KG1 (cell line): Measurements from ENCODE around the gene TRAPPC5.

Source experiments
- DNase-seq: peaks from one replicate; lab custom pipeline; 2025; lab: John Stamatoyannopoulos, UW

Gene TRAPPC5

GRCh38 chr19:7701049-7701653 is 20.5 kb downstream of the TRAPPC5 start:
- no peak for DNase-seq

GRCh38 chr19:7701654-7702457 is 21.2 kb downstream of the TRAPPC5 start, which contains the start of gene FCER2:
TSS of gene FCER2 (minus strand) at chr19:7702131. CDS start at chr19:7699760, 2,371 bp downstream.
- DNase-seq: no peak

GRCh38 chr19:7703332-7703731 is 22.7 kb downstream of the TRAPPC5 start:
- no peak for DNase-seq

- no peak for DNase-seq
These were observed 23.8 kb downstream of the TRAPPC5 start for GRCh38 chr19:7704280-7705060.

DNA sequence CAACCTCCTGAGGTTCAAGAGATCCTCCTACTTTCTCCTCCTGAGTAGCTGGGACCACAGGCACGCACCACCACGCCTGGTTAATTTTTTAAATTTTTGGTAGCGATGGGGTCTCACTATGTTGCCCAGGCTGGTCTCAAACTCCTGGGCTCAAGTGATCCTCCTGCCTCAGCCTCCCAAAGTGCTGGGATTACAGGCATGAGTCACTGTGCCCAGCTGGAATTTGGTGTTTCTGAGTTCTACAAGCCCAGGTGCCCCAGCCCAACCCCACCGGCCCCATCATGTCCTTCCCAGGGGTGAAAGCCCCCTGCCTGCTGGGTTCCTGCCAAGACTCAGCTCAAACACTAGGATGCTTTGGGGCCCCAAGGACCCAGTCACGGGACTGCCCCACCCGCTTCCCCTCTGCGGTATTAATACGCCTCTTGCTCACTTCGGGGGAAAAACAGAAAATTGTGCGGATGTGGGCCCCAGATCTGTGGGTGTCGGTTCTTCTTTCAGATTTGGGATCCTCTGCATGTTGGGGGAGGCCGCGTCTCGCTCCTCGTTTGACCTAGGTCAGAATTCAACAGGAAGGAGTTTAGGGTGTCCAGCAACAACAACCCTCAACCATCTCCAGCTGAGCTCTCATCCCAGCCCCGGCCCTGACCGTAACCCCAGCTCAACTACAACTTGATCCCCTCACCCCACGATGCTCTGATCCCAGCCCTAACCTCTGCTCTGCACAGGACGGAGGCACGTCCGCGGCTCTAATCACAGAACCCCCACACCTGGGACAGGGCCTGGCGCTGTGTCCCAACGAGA is 25.0 kb downstream of the TRAPPC5 start:
- peak; percentile 42 for DNase-seq

GRCh38 chr19:7706188-7706954 is 25.7 kb downstream of the TRAPPC5 start:
- DNase-seq: no peak

DNA sequence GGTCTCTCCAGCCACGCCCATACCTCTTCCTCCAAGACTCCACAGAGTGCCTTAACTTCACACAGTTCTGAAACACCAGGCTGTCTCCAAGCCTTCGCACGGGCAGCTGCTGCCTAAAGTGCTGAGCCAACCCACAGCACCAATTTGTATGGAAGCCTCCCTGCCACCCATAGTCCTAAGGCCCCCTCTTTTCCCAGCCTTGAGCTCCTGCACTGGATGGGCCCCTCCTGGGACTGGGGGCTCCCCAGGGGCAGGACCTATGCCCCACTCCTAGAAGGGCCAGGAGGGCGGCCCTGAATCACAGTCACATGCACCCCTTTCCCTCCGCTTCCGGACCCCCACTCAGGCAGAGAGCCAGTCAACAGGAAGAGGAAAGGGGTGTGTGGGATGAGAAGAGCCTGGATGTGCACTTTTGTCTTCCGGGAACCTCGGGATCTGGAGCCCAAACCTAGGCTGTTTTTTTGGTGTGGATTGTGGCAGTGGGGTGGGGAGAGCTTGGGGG is 26.4 kb downstream of the TRAPPC5 start:
- no peak for DNase-seq

DNA sequence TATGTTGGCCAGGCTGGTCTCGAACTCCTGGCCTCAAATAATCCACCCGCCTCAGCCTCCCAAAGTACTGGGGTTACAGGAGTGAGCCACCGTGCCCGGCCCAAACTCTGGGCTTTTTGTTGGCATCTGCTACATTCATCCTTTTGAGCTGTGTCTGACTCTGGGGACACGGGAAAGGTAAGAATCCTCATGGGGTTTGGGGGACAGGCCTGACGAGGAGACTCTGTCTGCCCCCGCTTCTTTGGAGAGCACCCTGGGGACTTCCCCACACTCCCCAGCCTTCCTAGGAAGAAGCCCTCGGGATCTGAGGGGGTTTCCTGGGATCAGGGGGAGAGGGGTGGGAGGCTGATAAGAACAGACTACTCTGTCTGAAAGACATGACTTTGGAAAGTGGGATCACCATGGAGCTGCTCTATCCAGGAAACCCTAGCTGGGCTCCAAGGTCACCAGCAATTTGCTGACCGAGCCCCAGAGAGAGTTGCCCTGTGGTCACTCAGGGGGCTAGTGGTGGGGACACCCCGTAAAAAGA is 29.4 kb downstream of the TRAPPC5 start:
- no peak for DNase-seq

- no peak for DNase-seq
These were observed 30.0 kb downstream of the TRAPPC5 start for GRCh38 chr19:7710616-7711015.

- no peak for DNase-seq
These were observed 35.0 kb downstream of the TRAPPC5 start for GRCh38 chr19:7715671-7716070.

DNA sequence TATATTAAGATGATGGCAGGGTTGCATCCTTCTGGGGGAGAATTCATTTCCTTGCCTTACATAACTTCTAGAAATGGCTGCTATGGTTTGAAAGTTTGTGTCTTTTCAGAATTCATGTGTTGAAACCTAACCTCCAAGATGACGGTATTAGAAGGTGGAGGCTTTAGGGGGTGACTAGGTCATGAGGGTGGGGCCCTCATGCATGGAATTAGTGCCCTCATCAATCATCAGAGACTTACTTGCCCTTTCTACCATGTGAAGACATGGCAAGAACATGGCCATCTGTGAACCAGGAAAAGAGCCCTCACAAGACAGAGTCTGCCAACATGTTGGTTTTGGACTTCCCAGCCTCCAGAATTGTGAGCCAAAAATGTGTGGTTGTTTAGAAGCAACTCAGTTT is 36.1 kb downstream of the TRAPPC5 start:
- no peak for DNase-seq

DNA sequence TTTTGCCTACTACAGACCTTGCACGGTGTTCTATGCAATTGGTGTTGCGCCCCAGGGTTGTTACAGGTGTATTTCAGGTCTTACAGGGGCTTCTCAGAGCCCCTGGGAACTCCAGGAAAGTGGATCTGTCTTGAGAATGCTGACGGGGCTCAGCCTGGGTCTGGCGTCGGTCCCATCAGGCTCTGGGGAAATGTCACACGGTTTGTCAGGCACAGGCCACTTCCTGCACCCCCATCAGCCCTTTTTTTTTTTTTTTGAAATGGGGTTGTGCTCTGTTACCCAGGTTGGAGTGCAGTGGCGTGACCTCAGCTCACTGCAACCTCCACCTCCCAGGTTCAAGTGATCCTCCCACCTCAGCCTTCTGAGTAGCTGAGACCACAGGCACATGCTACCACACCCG is 38.0 kb downstream of the TRAPPC5 start:
- DNase-seq: no peak

- DNase-seq: no peak
These were observed 39.7 kb downstream of the TRAPPC5 start for GRCh38 chr19:7720351-7720750.

DNA sequence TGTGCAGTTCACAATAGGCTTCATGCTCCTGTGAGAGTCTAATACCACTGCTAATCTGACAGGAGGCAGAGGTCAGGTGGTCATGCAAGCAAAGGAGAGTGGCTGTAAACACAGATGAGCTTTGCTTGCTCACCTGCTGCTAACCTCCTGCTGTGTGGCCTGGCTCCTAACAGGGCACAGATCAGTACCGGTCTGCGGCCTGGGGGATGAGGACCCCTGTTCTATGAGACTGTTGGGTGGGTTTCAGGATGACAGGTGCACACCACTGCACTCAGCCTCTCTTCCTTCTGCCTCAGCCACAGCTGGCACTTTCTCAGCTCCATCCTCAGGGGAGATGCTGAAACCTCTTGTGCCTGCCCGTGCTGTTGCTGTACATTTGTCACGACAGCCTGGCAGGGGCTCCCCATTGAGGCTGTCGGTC is 41.6 kb downstream of the TRAPPC5 start:
- DNase-seq: no peak

DNA sequence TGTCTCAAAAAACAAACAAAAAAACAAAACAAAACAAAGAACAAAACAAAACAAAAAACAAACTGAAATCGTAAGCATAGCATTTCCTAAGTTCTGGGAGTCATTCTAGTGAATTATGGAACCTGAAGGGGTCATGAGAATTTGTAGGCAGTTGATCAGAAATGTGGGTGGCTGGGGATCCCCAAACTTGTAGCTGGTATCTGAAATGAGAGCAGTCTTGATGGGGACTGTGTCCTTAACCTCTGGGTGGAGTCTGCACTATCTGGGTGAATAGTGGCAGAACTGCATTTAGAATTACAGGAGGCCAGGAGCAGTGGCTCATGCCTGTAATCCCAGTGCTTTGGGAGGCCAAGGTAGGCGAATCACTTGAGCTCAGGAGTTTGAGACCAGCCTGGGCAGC is 45.2 kb downstream of the TRAPPC5 start:
- DNase-seq: no peak

DNA sequence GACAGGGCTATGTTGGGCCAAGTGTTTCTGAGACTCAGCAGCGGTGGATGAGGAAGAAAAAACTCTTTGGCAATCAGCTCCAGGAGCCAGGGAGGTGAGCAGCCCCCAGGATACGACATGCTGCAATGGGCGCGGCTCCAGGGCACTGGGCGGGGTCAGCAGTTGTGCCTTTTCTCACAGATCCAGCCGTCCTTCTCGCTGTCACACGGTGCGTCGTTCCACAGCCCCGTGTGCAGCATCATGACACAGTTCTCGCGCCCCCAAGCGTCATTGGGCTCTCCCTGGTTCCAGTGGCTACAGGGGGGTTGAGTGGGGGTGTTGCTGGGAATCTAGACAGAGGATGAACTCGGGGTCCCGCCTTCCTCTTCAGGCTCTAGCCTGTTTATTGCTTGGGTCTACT is 48.6 kb downstream of the TRAPPC5 start:
- DNase-seq: no peak

GRCh38 chr19:7729831-7730285 is 49.2 kb downstream of the TRAPPC5 start:
- no peak for DNase-seq

DNA sequence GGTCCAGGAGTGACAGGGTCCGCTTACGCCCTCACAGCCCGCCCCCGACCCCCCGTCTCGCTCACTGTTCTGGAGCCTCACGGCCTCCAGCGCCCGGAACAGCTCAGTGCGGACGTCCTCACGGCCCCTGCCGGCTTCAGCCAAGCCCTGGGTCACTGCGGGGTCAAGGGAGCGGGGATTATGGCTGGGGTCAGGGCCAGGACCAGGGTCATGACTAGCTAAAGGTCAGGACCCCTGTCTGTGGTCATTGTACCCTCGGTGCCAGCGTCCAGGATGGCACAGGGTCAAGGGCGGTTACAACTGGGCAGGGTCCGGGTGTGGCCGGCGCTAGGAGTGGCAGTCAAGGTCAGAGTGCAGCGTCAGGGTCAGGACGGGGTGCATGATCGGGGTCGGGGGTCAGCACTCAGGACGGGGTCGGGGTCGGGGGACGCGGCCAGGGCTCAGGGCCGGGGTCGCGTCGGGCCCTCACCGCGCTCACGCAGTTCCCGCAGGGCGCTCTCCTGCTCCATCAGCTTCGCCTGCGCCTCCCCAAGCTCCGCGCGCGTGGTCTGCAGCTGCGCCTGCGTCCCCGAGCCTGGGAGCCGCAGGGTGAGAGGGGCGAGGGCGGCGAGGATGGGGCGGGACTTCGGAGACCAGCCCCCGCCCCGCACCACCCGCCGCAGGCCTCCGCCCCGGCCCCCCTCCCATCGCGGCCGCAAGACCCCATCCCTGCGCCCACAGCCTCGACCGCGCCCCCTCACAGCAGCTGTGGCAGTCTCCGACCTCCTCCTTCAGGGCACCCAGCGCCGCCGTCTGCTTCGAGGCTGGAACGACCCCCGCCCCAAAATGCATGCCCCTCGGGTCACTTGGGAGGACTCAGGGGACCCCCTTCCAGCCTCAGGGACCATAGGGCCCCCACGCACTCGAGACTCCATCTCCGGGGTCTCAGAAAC is 49.9 kb downstream of the TRAPPC5 start:
- no peak for DNase-seq

GRCh38 chr19:7731218-7731595 is 50.6 kb downstream of the TRAPPC5 start:
- no peak for DNase-seq

GRCh38 chr19:7731615-7732014 is 51.0 kb downstream of the TRAPPC5 start:
- no peak for DNase-seq
